GM12873 (cell line): ENCODE measurements around the gene INTS15.
A peak's percentile ranks its signal among the peaks of the same experiment; 100 is the strongest.

Experiments used
- CTCF ChIP-seq: IDR thresholded peaks from 2 replicates; pipeline ENCODE4 v1.5.1; 2012; ENCODE audit warnings: low read depth, mild to moderate bottlenecking, moderate library complexity, low read length, control low read depth; ENCODE audit not compliant: insufficient read depth; ENCODE audit errors: missing control alignments

The INTS15 gene

GRCh38 chr7:6578114-6579084, 11.4 kb upstream of the INTS15 start:
- no peak for TF ChIP-seq CTCF

- TF ChIP-seq CTCF: peak; percentile 39
These were observed 10.4 kb upstream of the INTS15 start for GRCh38 chr7:6579446-6579845.

DNA sequence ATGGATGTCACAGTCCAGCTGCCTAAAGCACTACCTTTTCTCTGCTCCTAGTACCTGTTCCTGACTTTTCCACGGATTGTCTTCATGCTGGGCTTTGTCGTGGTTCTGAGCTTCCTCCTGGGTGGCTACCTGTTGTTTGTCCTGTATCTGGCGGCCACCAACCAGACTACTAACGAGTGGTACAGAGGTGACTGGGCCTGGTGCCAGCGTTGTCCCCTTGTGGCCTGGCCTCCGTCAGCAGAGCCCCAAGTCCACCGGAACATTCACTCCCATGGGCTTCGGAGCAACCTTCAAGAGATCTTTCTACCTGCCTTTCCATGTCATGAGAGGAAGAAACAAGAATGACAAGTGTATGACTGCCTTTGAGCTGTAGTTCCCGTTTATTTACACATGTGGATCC, 1.3 kb upstream of the INTS15 start:
- no peak for TF ChIP-seq CTCF

DNA sequence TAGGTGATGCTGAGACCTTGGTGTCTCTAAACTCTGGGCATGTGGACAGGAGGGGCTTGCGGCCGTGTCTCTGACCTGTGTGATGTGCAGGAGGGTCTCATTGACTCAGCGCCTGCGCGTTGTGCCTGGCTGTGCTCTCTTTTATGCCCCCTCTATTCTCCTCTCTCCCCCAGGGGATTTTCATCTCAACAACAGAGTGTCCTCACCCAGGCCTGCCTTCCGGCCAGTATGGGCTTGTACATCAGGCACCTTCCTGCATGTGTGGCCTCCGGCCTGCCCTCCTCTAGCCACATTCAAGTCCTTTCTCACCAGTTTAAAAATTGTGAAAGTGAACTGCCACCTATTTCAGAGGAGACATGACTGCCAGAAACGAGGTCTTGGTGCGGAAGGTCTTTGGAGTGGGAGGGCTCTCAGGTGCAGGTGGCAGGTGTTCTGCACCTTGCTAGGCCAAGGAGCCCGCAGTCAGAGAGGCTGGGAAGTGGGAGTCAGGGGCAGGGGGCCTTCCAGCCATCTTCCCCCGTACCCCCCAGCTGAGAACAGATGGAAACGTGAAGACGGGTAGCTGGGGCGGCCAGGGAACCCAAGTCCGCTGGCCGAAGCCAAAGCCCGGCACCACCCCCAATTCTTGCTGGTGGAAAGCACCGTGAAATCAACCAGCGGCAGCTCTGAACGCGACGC, 531 bp upstream of the INTS15 start:
- no peak for TF ChIP-seq CTCF

DNA sequence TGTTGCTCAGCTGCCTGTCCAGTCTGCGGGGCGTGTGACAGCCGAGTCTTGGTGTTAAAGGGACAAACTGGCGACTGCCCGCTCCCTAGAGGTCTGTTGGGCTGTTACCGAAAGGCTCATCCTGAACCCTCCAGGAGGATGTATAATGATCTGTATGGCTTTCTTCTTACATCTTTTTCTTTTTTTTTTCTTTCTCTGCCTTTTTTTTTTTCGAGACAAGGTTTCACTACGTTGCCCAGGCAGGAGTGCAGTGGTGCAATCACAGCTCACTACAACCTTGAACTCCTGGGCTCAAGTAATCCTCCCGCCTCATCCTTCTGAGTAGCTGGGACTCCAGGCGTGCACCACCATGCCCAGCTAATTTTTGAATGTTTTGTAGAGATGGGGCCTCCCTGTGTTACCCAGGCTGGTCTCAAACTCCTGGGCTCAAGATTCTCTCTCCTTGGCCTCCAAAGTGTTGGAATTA, 857 bp downstream of the INTS15 start:
- TF ChIP-seq CTCF: no peak

DNA sequence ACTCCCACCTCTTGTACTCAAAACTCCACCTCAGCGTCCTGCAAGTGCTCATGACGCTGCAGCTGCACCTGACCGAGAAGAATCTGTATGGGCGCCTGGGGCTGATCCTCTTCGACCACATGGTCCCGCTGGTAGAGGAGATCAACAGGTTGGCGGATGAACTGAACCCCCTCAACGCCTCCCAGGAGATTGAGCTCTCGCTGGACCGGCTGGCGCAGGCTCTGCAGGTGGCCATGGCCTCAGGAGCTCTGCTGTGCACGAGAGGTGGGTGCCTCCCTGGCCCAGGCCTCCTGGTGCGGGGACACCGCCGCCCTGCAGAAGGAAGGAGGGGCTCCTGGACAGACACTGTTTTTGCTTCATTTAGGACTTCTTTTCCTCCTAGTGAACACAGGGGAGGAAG, 10.3 kb downstream of the INTS15 start:
- no peak for TF ChIP-seq CTCF

- no peak for TF ChIP-seq CTCF
These were observed 14.6 kb downstream of the INTS15 start for GRCh38 chr7:6604458-6604857.
